HS-27A (cell line): ENCODE data around the gene HYAL4.
"Not testable (repeated sequence)": the region's sequence is repeated elsewhere in the genome, so short reads cannot be mapped to it uniquely, and the experiment has no call there.

Experiments
- DNase-seq: peaks from one replicate; pipeline ENCODE4 v3.0.0-alpha.2; 2012; ENCODE audit warnings: low read depth, missing footprints

The HYAL4 gene, protein sequence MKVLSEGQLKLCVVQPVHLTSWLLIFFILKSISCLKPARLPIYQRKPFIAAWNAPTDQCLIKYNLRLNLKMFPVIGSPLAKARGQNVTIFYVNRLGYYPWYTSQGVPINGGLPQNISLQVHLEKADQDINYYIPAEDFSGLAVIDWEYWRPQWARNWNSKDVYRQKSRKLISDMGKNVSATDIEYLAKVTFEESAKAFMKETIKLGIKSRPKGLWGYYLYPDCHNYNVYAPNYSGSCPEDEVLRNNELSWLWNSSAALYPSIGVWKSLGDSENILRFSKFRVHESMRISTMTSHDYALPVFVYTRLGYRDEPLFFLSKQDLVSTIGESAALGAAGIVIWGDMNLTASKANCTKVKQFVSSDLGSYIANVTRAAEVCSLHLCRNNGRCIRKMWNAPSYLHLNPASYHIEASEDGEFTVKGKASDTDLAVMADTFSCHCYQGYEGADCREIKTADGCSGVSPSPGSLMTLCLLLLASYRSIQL

GRCh38 chr7:123844712-123845219 is at the start of gene HYAL4:
Gene HYAL4, plus strand, starts transcription at chr7:123845169. Its CDS starts 23,105 bp downstream, at chr7:123868274.
- no peak for DNase-seq

DNA sequence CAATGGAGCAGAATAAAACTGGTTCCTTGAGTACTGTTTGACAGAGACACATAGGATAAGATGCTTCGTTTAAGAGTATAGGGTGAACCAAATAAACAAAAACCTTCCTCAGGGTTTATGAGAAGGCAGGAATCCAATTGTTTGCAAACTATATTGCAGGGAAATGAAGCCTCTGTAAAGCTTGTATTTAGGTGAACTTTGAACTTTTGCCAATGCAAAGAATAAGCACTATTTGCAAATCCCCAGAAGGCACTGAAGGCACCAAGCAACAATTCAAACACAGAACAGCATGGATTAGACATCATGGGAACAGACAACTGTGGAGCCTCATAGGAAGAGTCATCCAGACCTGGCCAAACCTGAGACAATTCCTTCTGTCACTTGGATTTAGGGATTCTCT is 49.1 kb upstream of the HYAL4 start:
- no peak for DNase-seq

DNA sequence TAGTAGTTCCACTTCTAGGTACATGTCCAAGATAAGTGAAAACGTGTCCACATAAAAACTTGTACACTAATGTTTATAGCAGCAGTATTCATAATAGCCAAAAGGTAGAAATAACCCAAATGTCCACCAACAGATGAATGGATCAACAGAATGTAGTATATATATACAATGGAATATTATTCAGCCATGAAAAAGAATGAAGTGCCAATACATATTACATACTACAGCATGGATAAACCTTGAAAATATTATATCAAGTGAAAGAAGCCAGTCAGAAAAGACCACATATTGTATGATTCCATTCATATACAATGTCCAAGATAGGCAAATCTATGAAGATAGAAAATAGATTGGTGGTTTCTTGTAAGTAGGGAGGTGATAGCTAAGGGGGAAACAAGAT is 48.4 kb upstream of the HYAL4 start:
- no peak for DNase-seq

GRCh38 chr7:123797673-123798531 is 47.1 kb upstream of the HYAL4 start:
- peak; percentile 35 for DNase-seq

- DNase-seq: no peak
Measured at GRCh38 chr7:123798532-123799188, 46.3 kb upstream of the HYAL4 start.

GRCh38 chr7:123802249-123802648 is 42.7 kb upstream of the HYAL4 start:
- no peak for DNase-seq

- no peak for DNase-seq
Measured at GRCh38 chr7:123805287-123805686, 39.7 kb upstream of the HYAL4 start.

DNA sequence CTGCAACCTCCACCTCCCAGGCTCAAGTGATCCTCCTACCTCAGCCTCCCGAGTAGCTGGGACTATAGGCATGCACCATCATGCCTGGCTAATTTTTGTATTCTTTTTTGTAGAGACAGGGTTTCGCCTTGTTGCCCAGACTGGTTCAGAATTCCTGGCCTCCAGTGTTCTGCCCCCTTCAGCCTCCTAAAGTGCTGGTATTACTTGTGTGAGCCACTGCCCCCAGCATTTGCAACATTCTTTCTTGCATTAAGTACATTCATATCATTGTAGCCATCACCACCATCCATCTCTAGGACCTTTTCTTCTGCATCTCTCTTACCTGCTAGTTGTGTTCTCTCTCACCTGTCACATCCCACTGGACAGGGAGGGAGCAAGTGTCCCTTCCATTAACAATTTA is 35.5 kb upstream of the HYAL4 start:
- no peak for DNase-seq

- no peak for DNase-seq
Measured at GRCh38 chr7:123811056-123811455, 33.9 kb upstream of the HYAL4 start.

GRCh38 chr7:123816916-123817315 is 28.1 kb upstream of the HYAL4 start:
- no peak for DNase-seq

GRCh38 chr7:123819001-123819400 is 26.0 kb upstream of the HYAL4 start:
- no peak for DNase-seq

DNA sequence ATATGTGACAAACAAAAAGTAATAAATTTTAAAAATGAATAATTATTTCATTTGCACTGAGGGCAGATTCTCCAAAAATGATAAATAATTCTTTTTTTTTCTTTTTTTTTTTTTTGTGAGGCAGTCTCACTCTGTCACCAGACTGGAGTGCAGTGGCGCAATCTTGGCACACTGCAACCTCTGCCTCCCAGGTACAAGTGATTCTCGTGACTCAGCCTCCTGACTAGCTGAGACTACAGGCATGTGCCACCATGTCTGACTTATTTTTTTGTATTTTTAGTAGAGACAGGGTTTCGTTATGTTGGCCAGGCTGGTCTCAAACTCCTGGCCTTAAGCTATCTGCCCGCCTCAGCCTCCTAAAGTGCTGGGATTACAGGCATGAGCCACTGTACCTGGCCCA is 25.2 kb upstream of the HYAL4 start:
- not testable (repeated sequence) for DNase-seq

DNA sequence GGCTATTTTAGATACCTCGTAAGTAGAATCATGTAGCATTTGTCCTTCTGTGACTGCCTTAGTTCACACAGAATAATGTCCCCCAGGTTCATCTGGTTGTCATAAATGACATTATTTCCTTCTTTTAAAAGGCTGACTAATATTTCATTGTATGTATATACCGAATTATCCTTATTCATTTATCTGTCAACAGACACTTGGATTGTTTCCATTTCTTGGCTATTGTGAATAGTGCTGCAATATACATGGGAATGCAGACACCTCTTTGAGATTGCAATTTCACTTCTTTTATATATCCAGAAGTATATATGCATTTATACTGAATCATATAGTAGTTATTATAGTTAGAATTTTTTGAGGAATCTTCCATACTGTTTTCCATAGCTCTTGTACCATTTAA is 24.1 kb upstream of the HYAL4 start:
- no peak for DNase-seq

DNA sequence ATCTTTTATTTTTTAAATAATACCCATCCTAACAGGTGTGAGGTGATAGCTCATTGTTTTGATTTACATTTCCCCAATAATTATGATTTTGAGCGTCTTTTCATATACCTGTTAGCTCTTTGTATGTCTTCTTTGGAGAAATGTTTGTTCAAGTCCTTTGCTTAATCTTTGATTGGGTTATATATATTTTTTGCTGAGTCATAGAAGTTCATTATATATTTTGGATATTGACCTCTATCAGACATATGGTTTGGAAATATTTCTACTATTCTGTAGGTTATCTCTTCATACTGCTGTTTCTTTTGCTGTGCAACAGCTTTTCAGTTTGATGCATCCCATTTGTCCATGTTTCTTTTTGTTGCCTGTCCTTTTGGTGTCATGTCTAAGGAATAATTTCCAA is 23.6 kb upstream of the HYAL4 start:
- DNase-seq: no peak

GRCh38 chr7:123823898-123824753 is 20.8 kb upstream of the HYAL4 start:
- DNase-seq: no peak

GRCh38 chr7:123824754-123825067 is 20.3 kb upstream of the HYAL4 start:
- no peak for DNase-seq

GRCh38 chr7:123828805-123829204 is 16.2 kb upstream of the HYAL4 start:
- no peak for DNase-seq

DNA sequence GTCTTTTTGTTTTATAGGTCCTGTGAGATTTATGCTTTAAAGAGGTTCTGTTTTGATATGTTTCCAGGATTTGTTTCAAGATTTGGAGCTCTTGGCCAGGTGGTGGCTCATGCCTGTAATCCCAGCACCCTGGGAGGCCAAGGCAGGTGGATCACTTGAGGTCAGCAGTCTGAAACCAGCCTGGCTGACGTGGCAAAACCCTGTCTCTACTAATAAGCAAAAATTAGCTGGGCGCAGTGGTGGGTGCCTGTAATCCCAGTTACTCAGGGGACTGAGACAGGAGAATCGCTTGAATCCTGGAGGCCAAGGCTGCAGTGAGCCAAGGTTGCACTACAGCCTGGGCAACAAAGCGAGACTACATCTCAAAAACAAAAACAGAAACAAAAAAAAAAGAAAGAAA is 8.3 kb upstream of the HYAL4 start:
- DNase-seq: no peak

DNA sequence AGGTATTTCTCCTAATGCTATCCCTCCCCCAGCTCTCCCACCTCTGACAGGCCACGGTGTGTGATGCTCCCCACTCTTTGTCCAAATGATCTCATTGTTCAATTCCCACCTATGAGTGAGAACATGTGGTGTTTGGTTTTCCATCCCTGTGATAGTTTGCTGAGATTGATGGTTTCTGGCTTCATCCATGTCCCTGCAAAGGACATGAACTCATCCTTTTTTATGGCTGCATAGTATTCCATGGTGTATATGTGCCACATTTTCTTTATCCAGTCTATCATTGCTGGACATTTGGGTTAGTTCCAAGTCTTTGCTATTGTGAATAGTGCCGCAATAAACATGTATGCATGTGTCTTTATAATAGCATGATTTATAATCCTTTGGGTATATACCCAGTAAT is 5.9 kb upstream of the HYAL4 start:
- DNase-seq: not testable (repeated sequence)

- not testable (repeated sequence) for DNase-seq
Measured at GRCh38 chr7:123844142-123844541, 827 bp upstream of the HYAL4 start.

GRCh38 chr7:123845823-123846216 is 851 bp downstream of the HYAL4 start:
- DNase-seq: no peak
